ENCODE data around the gene GRAP2.
"Not testable (repeated sequence)": the region's sequence is repeated elsewhere in the genome, so short reads cannot be mapped to it uniquely, and the experiment has no call there.

Gene GRAP2

GRCh38 chr22:39947220-39948216 lies 46.6 kb downstream of the GRAP2 start:
- DNase-seq = no peak

- no peak for DNase-seq
Measured at GRCh38 chr22:39949964-39950737, 49.3 kb downstream of the GRAP2 start.

DNA sequence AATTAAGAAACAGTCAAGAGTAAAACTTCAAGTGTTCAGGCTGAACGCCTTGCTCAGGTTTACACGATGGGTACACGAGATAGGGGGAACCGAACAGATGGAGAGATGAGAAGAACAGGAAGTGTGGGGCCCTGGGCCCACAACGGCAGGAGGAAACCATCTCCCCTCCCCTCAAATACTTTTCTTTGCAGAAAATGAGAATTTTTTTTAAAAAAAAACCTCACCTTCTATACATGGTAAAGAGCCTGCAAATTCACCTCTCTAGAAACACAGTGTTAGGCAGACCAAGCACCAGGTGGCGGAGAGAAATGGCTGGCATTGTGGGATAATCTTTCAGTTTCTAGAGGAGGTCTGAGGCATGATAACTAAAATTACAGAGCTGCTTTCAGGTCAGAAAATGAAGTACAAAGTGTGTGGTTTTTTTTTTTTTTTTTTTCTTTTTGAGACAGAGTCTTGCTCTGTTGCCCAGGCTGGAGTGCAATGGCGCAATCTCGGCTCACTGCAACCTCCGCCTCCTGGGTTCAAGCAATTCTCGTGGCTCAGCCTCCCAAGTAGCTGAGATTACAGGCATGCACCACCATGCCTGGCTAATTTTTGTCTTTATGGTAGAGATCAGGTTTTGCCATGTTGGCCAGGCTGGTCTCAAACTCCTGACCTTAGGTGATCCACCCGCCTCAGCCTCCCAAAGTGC lies 50.9 kb downstream of the GRAP2 start:
- not testable (repeated sequence) for DNase-seq

- no peak for DNase-seq
Measured at GRCh38 chr22:39952347-39952746, 51.5 kb downstream of the GRAP2 start.

DNA sequence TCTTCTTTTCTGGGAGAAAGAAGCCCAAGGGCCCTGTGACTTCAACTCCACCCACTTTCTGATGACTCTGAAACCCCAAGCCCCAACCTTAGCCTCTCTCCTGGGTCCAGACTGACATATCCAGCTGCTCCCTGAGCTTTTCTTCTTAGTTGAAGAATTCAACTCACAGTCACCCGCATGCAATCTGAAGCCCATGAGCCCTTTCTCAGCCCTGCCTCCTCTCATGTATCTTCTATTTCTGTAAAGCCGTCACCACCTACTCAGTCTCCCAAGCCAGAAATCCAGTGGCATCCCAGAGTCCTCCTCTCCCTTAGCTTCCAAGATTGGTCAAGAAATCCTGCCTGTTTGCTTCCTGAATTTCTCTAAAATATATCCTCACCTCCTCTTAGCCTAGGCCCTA lies 52.2 kb downstream of the GRAP2 start:
- no peak for DNase-seq

DNA sequence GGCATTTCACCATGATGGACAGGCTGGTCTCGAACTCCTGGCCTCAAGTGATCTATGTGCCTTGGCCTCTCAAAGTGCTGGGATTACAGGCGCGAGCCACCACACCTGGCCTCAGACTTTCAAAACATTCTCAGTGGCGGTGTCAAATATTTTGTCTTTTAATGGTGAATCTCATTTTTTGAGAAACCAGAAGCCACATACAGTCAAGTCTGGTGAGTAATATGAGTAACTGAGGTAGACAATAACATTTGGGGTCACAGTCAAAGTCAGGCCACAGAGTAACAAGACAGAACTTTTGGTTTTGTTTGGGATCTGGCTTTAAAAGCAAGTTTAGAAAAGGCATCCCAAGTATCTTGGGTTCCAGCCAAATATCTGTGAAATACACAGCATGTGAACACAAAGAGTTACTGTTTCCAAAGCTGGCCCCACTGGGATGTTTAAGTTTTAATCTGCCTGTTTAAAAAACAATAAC lies 53.7 kb downstream of the GRAP2 start:
- no peak for DNase-seq

DNA sequence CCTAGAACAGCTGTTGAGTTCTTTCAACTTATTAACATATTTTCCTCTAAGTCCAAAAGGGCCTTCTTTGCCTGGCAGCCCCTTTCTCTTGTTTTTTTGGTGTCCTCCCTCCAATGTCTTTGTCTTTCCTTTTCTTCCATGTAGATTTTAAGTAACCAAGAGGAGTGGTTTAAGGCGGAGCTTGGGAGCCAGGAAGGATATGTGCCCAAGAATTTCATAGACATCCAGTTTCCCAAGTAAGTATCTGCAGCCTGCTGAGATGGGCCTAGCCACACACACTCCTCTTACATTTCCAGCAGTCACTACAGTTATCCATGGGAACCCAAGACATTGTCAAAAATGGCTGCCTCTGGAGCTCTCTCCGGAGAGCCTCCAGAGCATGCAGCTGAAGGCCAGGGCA lies 54.8 kb downstream of the GRAP2 start:
- no peak for DNase-seq

- DNase-seq = no peak
Measured at GRCh38 chr22:39956932-39957664, 56.2 kb downstream of the GRAP2 start.

- DNase-seq = no peak
Measured at GRCh38 chr22:39958009-39958711, 57.3 kb downstream of the GRAP2 start.

DNA sequence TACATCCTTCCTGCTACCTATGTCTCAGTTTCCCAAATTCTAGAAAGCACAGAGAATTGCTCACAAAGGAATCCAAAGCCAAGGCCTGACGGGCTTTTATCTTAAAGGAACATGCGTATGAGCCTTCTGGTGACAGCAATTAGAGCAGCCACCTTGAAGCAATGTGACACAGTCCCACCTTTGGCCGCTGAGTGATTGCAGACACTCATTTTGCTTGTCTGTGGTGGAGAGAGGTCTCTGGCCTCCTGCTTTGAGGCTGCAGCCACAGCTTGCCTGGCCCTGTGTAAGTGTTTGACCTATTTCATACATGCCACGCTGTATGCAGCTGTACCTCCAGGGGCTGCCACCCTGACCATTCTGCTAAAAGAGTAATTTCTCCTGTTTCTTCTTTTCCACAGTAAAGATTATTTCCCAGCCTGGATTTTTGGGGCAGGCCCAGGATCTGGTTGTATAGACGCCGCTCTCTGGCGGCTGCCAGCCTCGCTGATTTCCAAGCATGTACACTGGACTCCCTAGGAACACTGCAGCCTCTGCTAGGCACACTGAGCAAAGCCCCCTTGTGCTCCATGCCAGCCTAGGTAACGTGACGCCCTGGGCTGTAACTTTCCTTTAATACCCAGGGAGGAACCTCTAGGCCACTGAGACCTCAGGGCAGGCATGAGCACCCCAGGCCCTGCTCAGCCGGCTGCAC lies 58.2 kb downstream of the GRAP2 start:
- no peak for DNase-seq

DNA sequence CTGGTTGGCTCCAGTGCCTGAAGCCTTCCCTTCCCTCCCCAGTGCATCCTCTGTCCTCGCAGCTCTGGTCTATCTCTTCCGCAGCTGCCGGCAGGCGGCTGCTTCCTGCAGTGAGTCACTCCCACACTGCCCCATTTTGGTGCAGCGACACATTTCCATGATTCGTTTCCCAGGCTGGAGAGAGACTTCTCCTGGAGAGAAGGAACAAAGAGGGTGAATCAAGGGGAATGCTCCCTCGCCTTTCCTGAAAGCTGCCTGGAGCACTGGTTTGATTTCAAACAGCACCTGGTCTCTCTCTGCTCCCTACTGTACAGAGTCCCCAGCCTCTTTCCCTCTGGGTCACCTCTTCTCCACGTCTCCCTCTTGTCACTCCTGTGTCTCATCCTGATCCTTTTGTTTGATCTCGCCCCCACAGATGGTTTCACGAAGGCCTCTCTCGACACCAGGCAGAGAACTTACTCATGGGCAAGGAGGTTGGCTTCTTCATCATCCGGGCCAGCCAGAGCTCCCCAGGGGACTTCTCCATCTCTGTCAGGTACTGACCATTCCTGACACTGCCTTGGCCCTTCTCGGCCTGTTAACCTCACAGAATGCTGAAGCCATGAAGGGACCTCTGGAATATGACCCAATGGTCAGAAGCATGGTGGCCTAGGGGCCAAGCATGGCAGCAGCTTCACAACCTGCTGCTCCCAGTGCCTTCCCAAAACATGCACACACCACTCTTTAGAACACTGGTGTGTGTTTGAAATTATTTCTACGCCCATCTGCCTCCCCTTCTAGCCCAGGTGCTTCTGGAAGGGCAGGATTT lies 59.0 kb downstream of the GRAP2 start, which contains the start of gene TMA7B:
Gene TMA7B (plus strand): TSS at position 758 of the 808 bp plus-strand sequence. CDS start 3,978 bp downstream, outside the sequence.
- DNase-seq = no peak

DNA sequence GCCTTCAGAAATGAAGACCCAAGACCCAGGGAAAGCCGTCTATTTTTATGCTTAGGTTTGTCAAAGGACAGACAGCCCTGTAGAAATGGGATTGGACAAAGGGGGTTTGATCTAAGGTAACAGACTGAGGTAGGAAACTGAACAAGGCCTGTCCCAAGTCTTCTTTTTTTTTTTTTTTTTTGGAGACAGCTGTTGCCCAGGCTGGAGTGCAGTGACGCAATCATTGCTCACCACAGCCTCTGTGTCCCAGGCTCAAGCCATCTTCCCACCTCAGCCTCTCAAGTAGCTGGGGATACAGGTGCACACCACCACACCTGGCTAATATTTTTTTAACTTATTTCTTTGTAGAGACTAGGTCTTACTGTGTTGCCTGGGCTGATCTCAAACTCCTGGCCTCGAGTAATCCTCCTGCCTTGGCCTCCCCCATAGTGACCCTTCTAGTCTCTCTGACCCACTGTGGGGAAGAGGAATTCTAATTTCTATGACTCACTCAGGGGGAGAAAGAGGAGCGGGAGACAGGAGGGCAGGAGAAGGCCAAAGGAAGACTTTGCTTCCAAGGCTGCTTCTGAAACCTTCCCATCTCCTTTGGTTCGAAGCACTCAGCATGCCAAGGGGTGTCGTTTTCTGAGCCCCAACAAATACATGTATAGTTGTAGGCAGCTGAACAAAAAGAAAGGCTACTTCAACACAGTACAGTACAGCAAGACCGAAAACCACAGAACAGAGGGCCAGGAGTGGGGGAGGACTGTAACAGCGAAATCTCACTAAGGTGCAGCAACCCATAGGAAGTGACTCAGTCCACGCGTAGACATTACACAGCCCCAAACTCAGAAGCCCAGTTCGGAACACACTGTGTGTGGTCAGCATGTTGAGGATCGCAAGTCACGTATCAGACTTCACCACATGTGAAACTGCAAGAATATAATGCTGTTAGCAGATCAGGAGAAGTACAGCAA lies 60.2 kb downstream of the GRAP2 start:
- no peak for DNase-seq

DNA sequence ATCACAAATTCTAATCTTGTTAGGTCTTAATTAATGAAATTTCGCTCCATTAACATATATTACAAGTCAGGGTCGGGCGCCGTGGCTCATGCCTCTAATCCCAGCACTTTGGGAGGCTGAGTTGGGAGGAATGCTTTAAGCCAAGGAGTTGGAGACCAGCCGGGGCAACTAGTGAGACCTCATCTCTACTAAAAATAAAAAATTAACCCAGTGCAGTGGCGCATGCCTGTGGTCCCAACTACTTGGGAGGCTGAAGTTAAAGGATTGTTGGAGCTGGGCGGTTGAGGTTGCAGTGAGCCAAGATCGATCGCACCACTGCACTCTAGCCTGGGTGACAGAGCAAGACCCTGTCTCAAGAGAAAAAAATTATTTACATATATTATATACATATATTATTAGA lies 61.2 kb downstream of the GRAP2 start:
- DNase-seq = no peak

DNA sequence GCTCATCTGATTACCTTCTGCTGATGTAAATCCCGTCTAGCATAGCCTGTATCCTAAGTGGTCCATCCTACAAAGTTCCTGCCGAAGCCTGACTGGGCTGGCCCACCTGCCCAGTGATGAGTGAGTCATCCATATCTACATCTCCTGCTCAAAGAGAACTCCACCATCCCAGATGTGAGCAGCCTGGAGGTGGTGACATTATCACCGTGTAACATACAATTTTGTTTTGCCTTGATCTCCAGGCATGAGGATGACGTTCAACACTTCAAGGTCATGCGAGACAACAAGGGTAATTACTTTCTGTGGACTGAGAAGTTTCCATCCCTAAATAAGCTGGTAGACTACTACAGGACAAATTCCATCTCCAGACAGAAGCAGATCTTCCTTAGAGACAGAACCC lies 64.9 kb downstream of the GRAP2 start:
- DNase-seq = no peak

GRCh38 chr22:39966470-39966869 lies 65.6 kb downstream of the GRAP2 start:
- no peak for DNase-seq

DNA sequence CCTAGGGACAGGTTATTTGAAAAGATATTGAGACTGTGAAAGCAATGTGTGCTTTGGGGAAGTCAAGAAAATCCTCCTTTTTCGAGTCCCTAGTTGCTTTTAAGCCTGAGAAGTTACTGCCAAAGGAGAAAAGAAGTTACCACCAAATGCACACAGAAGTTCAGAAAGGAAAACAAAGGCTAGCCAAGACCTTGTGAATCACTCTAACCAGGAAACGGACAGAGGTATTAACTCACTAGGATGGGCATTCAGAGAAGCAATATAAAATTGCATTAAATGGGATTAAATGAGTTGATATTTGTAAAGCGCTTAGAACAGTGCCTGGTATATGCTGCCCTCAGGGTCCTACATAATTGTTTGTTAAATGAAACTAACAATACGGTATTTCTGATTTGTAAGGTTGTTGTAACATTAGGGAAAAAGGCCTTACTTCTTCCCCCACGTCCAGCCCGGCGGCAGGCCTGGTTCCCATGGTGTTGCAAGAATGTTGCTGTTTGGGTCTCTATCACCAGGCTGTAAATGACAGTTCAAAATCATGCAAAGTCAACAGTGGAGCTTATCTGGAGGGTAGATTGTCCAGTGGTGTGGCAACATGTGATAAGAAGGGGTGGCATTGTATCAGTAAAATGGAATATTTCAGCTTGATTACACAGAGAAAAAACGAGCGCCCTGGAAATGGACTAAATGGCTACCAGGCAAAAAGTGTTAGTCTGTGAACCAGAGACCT lies 66.4 kb downstream of the GRAP2 start:
- DNase-seq = no peak

GRCh38 chr22:39967996-39968972 lies 67.4 kb downstream of the GRAP2 start:
- no peak for DNase-seq
